ENCODE measurements around the gene CZIB.

The CZIB gene

DNA sequence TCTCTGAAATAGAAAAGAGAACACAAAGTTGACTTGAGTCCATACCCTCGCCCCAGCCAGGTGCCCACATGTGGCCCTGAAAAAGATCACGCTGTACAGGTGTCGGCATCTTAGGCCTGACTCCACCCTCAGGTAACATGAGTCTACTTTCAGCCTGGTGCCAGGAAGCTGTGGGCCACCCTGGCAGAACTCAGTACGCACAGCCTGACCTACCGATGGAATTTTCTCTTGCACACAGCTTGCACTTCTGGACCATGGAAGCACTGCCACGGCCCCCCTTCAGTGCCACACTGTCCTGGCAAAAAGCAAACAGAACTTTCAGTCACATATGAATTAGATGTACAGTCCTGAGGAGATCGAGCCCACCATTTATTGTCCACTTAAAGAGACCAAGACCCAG lies 2.2 kb downstream of the CZIB start:
- peaks cover 2% of the 10 kb centered on the region for H3K36me3 ChIP-seq (replicated peaks; ENCODE audit: low read depth, low read length)
- H3K9ac ChIP-seq (ENCODE audit: low read length) = no peak overlapping the region
- no peaks in the 10 kb centered on the region for H3K27me3 ChIP-seq (ENCODE audit: low read depth, low read length)
- H3K27ac ChIP-seq (ENCODE audit: low read length) = no peak overlapping the region
- H2AFZ ChIP-seq (ENCODE audit: low read depth, low read length) = no peak overlapping the region
- no peak overlapping the region for H3K4me3 ChIP-seq (ENCODE audit: low read length)
- H4K20me1 ChIP-seq (ENCODE audit: insufficient read depth, low read length) = no peaks in the 10 kb centered on the region
- H3K4me1 ChIP-seq (ENCODE audit: low read length) = peaks cover 10% of the 10 kb centered on the region
- no peaks in the 10 kb centered on the region for H3K9me3 ChIP-seq (ENCODE audit: insufficient read depth, low read length)
- peaks cover 7% of the 10 kb centered on the region for H3K79me2 ChIP-seq (ENCODE audit: low read length)
- TF ChIP-seq, protein P1, sequence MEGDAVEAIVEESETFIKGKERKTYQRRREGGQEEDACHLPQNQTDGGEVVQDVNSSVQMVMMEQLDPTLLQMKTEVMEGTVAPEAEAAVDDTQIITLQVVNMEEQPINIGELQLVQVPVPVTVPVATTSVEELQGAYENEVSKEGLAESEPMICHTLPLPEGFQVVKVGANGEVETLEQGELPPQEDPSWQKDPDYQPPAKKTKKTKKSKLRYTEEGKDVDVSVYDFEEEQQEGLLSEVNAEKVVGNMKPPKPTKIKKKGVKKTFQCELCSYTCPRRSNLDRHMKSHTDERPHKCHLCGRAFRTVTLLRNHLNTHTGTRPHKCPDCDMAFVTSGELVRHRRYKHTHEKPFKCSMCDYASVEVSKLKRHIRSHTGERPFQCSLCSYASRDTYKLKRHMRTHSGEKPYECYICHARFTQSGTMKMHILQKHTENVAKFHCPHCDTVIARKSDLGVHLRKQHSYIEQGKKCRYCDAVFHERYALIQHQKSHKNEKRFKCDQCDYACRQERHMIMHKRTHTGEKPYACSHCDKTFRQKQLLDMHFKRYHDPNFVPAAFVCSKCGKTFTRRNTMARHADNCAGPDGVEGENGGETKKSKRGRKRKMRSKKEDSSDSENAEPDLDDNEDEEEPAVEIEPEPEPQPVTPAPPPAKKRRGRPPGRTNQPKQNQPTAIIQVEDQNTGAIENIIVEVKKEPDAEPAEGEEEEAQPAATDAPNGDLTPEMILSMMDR (IDR thresholded peaks at IDR 0.05; ENCODE audit: low read depth, low read length) = no peak
- no peak overlapping the region for H3K4me2 ChIP-seq (ENCODE audit: low read length)

DNA sequence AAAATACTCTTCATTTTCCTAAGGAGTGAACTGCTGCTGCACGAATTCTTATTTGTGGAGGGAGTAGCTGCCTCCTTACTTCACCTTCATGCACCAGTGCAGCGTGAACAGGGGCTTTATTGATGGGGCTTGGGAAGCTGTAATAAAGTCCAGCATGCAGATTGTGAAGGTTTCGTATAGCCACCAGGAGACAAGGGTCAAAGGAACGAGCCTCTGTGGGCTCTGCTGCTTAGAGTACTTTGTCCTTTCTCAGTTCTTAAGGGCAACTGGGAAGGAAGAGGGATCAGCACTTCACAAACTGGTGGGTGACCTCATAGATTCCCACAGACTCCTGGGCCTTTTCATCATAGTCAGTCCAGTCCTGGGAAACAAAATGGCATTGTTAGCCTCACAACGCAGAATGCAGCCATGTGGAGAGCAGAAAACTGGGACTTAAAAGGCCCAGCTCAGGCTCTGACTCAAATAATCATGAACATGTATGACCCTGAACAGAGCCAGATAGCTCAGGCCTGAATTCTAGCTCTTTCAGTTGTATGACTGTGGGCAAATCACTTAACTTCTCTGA lies 6.0 kb downstream of the CZIB start:
- H3K27me3 ChIP-seq (ENCODE audit: low read depth, low read length) = no peaks in the 10 kb centered on the region
- H3K4me2 ChIP-seq (ENCODE audit: low read length) = no peak overlapping the region
- no peak overlapping the region for H2AFZ ChIP-seq (ENCODE audit: low read depth, low read length)
- no peak overlapping the region for H3K27ac ChIP-seq (ENCODE audit: low read length)
- H3K79me2 ChIP-seq (ENCODE audit: low read length) = peaks cover 3% of the 10 kb centered on the region
- H4K20me1 ChIP-seq (ENCODE audit: insufficient read depth, low read length) = no peaks in the 10 kb centered on the region
- peaks cover 8% of the 10 kb centered on the region for H3K36me3 ChIP-seq (replicated peaks; ENCODE audit: low read depth, low read length)
- no peak overlapping the region for H3K9ac ChIP-seq (ENCODE audit: low read length)
- H3K4me1 ChIP-seq (ENCODE audit: low read length) = peaks cover 3% of the 10 kb centered on the region
- H3K9me3 ChIP-seq (ENCODE audit: insufficient read depth, low read length) = no peaks in the 10 kb centered on the region
- TF ChIP-seq, protein P1 (IDR thresholded peaks at IDR 0.05; ENCODE audit: low read depth, low read length) = no peak
- no peak for TF ChIP-seq EZH2phosphoT487 (IDR thresholded peaks at IDR 0.05; ENCODE audit: low read depth)
- no peak overlapping the region for H3K4me3 ChIP-seq (ENCODE audit: low read length)

DNA sequence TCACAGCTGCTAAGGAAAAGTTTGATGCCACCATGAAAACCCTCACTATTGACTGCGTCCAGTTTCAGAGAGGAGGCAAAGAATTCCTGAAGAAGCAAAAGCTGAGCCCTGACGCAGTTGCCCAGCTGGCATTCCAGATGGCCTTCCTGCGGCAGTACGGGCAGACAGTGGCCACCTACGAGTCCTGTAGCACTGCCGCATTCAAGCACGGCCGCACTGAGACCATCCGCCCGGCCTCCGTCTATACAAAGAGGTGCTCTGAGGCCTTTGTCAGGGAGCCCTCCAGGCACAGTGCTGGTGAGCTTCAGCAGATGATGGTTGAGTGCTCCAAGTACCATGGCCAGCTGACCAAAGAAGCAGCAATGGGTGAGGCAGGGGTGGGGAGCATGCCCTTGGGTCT lies 9.5 kb downstream of the CZIB start:
- H3K79me2 ChIP-seq (ENCODE audit: low read length) = no peaks in the 10 kb centered on the region
- H3K4me2 ChIP-seq (ENCODE audit: low read length) = no peak overlapping the region
- no peak overlapping the region for H3K9ac ChIP-seq (ENCODE audit: low read length)
- no peaks in the 10 kb centered on the region for H3K27me3 ChIP-seq (ENCODE audit: low read depth, low read length)
- H3K4me3 ChIP-seq (ENCODE audit: low read length) = no peak overlapping the region
- H3K9me3 ChIP-seq (ENCODE audit: insufficient read depth, low read length) = 0 out of 2 replicates have a peak, but pooled peaks cover 3% of the 10 kb centered on the region
- H3K36me3 ChIP-seq (replicated peaks; ENCODE audit: low read depth, low read length) = peaks cover 32% of the 10 kb centered on the region
- H2AFZ ChIP-seq (ENCODE audit: low read depth, low read length) = no peak overlapping the region
- H3K4me1 ChIP-seq (ENCODE audit: low read length) = no peaks in the 10 kb centered on the region
- H4K20me1 ChIP-seq (ENCODE audit: insufficient read depth, low read length) = no peaks in the 10 kb centered on the region
- H3K27ac ChIP-seq (ENCODE audit: low read length) = no peak overlapping the region
- no peak for TF ChIP-seq EZH2phosphoT487 (IDR thresholded peaks at IDR 0.05; ENCODE audit: low read depth)
- TF ChIP-seq, protein P1 (IDR thresholded peaks at IDR 0.05; ENCODE audit: low read depth, low read length) = no peak

DNA sequence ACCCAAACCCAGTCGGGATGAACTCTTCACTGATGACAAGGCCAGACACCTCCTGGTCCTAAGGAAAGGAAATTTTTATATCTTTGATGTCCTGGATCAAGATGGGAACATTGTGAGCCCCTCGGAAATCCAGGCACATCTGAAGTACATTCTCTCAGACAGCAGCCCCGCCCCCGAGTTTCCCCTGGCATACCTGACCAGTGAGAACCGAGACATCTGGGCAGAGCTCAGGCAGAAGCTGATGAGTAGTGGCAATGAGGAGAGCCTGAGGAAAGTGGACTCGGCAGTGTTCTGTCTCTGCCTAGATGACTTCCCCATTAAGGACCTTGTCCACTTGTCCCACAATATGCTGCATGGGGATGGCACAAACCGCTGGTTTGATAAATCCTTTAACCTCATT lies 10.1 kb downstream of the CZIB start:
- Histone ChIP-seq H3K27ac (ENCODE audit: low read length) (no peak overlapping the region), H3K79me2 (ENCODE audit: low read length) (no peaks in the 10 kb centered on the region), H3K27me3 (ENCODE audit: low read depth, low read length) (no peaks in the 10 kb centered on the region), H3K9ac (ENCODE audit: low read length) (no peak overlapping the region), H3K9me3 (ENCODE audit: insufficient read depth, low read length) (0 out of 2 replicates have a peak, but pooled peaks cover 3% of the 10 kb centered on the region), H4K20me1 (ENCODE audit: insufficient read depth, low read length) (no peaks in the 10 kb centered on the region), H3K36me3 (replicated peaks; ENCODE audit: low read depth, low read length) (peaks cover 35% of the 10 kb centered on the region), H2AFZ (ENCODE audit: low read depth, low read length) (no peak overlapping the region), H3K4me1 (ENCODE audit: low read length) (no peaks in the 10 kb centered on the region), H3K4me2 (ENCODE audit: low read length) (no peak overlapping the region), H3K4me3 (ENCODE audit: low read length) (no peak overlapping the region)
- TF ChIP-seq EZH2phosphoT487 (IDR thresholded peaks at IDR 0.05; ENCODE audit: low read depth) = no peak
- TF ChIP-seq, protein P1 (IDR thresholded peaks at IDR 0.05; ENCODE audit: low read depth, low read length) = no peak
